Activated T-cell treated with anti-CD3 and anti-CD28 coated beads, Interleukin-2, amount 50 U/mL, for 48 hours (primary cell): Measurements from ENCODE around the gene HTR1B.

Experiments
- DNase-seq, 2 experiments: peaks; one replicate each; pipeline ENCODE4 v3.0.0-alpha.2; 2020

Gene HTR1B

DNA sequence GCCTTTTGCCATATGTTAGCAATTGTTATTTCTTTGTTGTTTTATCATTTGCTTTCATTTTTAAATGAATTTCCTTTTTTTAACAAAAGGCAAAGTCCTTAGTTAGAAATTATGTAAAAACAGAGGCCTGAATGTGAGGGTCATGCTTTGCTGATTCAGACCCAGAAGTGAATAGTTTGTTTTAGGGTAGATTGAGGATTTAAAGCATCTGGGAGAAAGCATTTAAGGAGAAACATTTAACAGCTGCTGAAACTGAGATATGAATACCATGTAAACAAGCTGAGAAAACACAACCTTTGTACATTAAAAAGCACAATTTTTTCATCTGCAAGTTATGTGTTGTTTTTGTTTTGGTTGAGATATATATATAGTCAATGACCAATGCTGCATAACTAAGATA, 8.0 kb downstream of the HTR1B start:
- no peak for DNase-seq

DNA sequence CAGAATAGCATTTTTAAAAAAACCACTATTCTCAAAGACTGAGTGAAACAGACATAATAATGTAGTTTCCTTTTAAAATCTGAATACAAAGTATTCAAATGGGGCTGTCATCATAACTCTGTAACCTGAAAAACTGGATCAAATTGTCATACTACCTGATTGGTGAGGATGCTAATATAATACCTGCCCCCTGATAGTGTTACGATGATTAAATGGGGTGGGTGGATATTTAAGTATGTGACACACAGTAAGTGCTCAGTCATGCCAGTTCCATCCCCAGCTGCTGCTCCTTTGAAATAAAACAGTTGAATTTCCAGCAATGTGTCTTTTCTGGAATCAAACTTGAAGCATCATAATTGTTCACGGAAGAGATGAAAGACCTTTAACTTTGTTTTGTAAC, 8.9 kb downstream of the HTR1B start:
- DNase-seq: no peak

DNA sequence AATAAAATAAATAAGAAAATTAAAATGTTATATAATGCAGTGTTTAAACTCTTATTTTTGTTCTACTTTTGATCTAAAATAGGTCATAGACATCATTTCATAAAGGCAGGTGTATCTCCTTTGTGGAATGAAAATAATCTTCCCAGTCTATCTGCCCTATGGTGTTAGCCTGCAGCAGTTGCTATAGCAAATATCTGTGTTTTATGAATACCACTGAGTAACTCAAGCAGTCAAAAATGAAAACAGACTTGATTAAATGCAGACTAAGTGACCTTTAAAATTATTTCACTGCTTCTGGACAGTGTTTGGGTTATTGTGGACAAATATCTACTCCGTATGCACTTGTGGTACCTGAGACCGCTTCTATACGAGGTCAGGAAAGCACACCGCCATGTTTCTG, 11.8 kb downstream of the HTR1B start:
- no peak for DNase-seq

DNA sequence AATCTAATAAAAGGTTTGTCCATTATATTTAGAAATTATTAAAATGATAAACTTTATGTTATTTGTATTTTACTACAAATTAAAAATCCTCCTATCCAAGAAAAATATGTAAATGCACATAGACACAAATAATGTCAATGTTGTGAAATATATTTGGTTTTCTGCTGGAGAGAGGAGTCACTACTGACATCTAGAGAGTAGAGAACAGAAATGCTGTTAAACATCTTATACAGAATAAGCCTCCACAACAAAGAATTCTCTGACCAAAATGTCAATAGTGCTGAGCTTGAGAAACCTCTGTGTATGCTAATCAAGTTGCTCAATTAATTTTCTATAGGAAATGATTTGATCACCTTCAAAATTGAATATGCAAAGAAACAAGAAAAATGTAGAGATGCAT, 12.4 kb downstream of the HTR1B start:
- DNase-seq: no peak

DNA sequence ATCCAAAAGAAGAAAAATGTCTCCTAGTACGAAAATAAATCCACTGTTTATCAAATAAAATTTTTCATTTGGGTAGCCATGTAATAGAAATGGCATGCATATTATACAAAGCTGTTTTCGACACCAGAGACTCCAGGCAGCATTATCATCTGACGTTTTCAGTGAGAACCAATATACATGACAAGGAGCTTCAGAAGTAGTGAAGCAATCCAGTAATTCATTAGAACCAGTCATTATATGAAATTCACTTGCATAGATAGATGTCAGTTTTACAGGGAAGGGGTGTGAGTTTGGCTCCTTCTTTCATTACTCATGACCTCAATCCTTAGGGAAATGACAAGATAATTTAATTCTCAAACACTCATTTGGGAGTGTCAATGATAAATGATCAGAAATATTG, 14.7 kb downstream of the HTR1B start:
- no peak for DNase-seq

DNA sequence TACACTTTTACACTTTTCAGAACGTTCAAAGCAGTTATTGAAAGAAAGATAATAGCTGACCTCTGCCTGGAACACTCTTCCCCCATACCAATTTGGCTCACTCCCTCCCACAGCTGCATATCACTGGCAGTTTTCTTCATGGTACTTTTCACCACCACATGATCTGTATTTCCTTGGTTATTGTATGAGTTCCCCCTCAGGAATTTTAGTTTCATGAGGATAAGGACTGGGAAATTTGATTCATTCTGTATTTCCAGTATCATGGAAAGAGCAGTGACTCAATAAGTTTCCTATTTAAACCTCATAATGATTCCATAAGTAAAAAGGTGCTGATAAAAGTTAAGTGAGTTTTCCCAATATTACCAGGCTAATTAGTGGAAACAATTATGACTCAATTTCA, 16.0 kb downstream of the HTR1B start:
- no peak for DNase-seq

DNA sequence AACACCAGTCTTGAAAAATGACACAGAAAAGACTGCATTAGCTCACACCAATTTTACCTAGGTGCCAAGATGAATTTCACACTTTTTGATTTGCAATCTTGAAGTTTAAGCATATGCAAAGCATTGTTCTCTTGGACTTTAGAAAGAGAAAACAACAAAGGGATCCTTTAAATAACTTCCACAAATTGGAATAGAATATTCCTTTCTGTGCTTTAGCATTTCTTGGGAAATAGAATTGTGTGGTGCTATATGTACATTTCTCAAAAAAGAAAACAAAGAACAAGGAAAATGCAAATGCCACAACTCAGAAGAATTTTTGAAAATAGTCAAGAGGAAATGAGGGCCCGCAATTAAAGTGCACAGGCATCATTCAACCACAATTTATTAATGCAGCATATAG, 17.0 kb downstream of the HTR1B start:
- DNase-seq: no peak

DNA sequence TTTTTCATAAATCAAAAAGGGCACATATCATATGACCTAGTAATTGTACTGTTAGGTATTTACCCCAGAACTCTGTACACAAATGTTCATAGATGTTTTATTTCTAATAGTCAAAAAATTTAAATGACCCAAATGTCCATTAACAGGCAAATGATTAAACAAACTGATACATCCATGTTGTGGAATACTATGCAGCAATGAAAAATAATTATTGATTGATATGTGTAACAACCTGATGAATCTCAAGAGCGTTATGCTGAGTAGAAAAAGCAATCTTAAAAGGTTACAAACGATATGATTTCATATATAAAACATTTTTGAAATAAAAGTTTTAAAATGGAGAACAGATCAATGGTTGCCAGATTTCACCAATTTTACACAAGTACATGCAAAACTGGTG, 18.1 kb downstream of the HTR1B start:
- DNase-seq: no peak

DNA sequence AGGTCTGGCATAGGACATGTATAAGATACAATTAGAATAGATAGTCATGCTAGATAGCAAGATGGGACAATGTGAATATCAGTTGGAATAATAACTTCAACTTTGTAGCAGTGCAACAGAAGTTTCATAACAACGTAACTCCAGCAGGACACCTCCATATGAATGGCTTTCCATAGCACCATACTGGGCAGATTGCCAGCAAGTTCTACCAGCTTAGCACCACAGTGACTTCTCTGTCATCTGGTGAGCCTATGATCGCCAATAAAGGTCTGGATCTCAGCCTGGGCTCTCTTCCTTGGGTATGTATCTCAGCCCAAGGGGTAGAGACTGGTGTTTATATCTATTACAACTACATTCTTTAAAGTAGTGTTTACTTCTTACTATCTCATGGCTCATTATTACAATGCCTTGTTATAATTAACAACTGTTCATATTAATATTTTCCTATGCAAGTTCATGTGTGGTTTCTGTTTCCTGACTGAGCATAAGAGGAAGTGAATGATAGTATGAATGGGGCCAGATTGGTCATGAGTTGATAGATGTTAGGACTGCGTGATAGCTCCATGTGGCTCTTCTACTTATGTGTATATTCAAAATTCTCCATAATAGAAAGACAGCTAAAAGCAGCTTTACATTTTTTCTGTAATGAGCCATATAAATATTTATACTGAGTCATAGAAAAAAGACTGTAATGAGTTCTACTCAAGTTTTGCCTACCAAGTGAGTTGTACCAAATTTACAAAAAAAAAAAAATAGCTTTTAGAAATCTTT, 22.9 kb downstream of the HTR1B start:
- DNase-seq: no peak

DNA sequence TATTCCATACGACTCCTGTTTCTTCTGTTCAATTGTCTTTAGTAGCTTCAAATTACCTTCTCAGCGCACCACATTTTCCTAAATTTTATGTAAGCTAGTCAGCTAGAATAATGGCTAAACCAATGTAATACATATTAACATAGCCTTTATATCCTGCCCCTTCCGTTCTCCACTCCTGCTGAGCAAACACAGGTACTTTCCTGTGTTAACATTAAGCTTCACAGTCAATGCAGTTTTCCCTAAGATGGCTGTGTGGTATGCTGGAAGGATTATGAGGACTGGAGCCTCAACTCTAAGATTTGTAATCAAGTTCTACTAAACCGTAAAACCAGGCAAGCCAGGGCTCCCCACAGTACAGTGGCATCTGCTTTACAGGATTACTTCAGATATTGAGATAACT, 29.4 kb downstream of the HTR1B start:
- DNase-seq: no peak

DNA sequence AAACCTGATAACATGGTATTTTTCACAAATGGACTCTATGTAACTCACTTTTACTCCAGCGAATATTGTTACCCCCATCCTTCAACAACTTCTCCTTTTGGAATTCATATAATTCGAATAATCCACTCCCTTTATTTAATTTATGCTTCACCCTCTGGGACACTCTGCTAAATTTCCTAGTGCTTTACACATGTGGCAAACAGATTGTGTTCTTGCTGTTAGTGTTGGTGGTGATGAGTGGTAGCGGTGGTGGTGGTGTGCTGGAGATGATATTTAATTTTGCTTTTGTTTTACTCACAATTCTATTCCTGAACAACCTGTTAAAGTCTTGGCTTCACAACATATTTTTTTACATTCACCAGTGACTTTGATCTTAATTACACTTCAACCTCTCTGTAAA, 32.8 kb downstream of the HTR1B start:
- DNase-seq: no peak

DNA sequence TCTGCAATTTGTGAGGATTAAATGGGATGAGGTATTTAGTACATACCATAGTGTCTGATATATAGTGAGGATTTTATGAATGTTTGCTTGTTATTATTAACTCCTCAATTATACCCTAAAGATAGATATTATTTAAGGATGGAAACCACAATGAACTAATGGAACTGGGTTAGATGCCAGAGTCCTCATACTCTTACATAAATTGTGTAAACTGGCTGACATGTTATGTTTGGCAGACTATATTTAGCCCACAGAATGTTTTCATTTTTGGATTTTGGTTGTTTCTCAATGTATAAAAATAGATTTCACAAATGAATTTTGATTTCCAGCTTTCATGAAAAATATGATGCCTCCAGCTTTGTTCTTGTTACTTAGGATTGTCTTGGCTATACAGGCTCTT, 37.6 kb downstream of the HTR1B start:
- DNase-seq: no peak

DNA sequence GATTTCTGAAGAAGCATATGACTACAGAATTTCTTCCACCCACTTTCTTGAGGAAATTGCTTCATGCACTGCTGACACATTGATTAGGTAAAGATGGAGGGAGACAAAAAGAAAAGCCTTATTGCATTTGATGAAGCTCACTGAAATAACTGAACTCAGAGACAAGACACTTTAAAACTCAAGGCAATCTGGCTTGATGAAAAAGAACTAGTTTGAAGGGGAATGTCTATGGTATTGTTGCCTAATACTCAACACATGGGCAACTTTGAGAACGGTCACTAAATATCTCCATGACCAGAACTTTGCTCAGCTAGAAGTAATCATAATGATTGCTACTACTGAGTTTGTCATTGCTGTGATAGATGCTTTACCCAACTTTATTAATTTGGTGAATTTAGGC, 38.1 kb downstream of the HTR1B start:
- DNase-seq: no peak

DNA sequence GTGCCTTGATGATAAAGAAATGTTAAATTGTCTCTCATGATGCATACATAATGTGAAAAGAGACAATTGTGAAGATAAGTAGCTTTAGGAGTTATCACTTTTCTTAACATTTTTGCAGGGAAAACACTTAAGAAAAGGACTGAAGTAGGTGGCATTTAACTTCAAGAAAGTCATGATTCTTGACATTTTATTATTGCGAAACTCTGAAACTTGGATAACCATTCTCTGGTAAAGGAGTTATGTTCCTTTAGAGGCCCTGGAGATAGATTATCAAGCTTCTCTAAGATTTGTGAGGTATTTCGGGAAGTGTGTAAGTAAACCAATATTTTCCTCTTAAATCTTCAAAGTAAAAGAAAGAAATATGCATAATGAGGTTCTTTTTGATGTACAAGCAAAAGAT, 38.5 kb downstream of the HTR1B start:
- DNase-seq: no peak

DNA sequence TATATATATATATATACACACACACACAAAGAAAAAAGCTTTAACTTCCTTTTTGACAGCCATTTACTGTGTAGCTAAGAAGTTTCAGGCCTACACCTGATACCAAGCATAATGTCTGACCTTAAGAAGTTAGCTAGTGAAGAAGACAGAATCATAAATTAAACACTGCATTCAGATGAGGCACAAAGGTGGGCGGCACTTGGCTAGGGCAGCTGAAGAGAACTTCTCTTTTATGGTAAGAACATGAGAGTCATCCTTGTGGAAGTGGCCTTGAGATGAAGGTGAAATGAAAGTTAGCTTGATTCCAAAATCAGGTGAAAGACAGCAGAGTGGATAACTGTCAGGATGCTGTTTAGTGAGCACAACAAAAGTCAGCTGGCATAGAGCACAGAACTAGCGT, 46.5 kb downstream of the HTR1B start:
- no peak for DNase-seq

DNA sequence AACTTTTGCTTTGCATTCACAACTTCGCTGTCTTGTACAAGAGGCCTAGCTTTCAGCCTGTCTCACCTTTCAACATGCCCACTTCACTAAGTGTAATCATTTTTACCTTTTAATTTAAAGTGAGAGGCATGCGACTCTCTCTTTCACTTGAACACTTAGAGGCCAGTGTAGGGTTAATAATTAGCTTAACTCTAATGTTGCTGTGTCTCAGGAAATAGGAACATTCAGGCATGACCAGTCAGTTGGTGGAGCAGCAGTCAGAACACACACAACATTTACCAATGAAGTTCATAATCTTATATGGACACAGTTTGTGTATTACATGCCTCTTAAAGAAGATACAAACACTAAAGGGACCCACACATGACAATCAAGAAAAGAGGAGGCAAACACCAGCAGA, 47.6 kb downstream of the HTR1B start:
- no peak for DNase-seq
